Brain pericyte (primary cell): ENCODE results near the gene TP53BP2.
"Not testable (repeated sequence)": the region's sequence is repeated elsewhere in the genome, so short reads cannot be mapped to it uniquely, and the experiment has no call there.

ENCODE experiments used
- DNase-seq: peaks from one replicate; pipeline ENCODE4 v3.0.0-alpha.2; 2012; ENCODE audit warnings: low read depth, low spot score

TP53BP2 gene

DNA sequence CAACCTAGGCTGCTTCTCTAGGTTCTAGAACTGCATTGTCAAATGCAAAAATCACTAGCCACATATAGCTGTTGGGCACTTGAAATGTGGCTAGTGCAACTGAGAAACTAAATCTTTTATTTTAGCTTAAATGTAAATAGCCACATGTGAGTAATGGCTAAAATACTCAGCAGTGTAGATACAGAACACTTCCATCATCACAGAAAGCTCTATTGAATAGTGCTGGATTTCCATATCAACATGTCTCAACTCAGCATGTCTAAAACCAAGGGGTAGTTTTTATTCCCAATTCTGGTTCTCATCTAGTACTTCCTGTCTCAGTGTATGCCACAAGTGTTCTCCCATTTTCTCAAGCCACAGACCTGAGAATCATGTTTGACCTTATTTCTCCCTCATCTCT lies 7.5 kb upstream of the TP53BP2 start:
- no peak for DNase-seq

DNA sequence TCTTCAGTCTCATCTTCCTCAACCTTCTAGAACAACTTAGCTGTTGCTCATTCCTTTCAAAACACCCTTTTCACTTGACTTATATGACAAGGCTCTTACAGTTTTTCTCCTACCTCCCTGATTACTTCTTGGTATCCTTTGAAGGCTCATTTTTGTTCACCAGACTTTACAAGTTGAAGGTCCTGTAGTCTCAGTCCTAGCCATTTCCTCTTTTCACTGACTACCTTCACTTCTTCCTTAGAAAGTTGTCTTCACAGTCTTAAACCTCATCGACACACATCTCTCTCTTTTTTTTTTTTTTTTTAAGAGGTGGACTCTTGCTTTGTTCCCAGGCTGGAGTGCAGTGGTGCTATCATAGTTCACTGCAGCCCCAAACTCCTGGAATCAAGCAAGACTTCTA lies 6.6 kb upstream of the TP53BP2 start:
- no peak for DNase-seq

DNA sequence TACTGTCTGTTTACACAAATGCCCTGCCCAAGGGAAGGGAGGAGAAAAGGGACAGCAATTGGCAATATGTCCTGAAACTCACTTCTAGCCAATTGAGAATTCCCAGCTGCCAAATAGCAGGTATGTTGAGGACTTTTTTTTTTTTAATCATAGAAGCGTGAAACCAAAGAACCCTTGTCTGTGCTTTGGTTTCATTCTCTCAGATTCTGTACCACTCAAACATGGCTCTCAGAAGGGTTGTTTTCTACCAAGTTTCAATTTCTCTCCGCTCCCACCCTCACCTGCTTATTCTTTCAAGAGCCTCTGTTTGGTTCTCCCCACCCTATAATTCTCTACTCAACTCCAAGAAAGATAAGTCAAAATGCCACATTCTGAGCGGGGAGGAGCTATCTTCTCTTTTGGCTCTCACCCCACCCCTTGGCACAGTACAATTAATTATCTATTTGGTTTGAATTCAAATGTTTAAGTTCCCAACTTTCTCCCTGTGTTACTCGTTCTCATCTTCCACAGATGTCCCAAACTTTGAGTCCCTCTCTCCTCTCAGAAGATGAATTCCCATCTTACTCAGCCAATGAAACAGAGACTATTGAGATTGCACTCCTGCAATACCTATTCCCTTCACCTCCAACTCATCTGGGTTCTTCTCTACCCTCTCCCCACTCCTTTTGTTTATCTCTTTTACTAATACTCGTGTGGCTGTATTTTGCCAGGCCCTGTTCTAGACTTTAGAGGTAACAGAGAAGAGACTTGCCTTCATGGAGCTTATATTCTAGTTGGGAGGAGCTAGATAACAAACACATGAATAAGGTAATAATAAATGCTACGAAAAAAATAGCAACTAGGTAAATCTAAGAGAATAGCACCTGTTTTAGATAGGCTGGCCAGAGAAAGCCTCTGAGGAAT lies 3.9 kb upstream of the TP53BP2 start:
- no peak for DNase-seq

DNA sequence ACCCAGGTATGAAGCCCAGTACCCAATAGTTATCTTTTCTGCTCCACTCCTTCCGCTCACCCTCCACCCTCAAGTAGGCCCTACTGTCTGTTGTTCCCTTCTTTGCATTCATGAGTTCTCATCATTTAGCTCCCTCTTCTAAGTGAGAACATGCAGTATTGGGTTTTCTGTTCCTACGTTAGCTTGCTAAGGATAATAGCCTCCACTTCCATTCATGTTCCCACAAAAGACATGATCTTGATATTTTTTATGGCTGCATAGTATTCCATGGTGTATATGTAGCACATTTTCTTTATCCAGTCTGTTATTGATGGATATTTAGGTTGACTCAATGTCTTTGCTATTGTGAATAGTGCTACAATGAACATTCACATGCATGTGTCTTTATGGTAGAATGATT lies 2.8 kb upstream of the TP53BP2 start:
- DNase-seq: no peak

DNA sequence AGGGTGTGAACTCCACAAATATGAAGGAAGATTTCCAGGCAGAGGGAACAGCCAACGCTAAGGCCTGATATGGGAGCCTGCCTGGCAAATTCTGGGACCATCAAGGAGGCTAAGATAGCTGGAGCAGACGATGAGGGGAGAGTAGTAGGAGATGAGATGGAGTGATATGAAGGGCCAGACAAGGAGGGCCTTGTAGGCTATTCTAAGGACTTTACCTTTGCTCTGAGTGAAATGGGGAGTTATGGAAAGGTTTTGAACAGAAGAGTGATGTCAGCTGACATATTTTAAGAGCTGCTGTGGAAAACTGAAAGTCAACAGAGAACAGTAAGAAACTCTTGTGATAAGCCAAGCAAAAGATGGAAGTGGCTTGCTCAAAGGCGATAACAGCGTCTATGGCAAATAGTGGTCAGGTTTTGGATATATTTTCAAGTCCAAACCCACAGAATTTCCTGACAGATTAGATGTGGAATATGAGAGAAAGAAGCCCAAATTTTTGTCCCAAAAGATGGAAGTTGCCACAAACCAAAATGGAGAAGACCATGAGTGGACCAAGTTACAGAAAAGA lies 2.1 kb upstream of the TP53BP2 start:
- no peak for DNase-seq

DNA sequence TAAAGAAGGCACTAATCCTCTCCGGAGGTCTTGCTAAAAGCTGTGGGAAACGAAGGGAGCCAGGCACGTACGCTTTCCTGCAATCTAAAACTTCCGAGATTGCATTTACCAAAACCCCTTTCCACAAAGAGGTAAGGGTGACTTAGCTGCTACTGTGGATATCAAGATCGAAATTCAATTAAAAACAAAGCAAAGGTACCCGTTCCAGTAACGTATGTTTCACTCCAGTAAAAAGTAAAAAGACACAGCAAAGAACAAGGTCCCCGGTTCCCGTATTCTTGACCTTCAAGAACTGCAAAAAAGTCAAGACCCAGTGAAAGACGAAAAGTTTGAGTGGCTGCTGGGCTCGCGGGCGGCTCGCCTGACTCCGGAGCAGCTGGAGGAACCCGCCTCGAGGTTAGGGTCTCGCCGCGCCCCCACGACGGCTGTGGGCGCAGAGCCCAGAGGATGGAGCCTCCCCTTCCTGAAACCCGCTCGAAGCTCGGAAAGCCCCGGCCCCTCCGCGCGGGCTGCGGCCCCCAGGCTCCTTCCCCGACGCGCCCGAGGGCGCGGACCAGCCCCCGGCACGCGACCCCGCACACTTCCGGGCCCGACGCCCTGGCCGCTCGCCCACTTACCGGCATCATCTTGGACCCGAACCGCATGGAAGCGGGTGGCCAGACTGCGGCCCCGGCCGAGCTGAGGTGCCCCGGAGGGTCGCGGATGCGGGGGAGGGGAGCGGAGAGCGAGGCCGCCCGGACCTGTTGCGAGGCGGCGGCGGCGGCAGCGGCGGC lies 524 bp downstream of the TP53BP2 start:
- no peak for DNase-seq

DNA sequence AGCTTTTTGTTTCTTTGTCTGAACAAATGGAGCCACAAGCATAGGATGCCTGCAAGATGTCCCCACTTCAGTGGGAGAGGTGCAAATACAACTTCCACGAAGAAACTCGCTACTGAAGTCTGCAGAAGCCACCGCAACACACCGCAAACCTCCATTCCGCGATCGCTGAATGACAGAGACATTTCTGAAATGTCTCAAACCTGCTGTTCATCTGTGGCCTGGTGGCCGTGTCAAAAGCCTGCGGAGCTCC lies 1.0 kb downstream of the TP53BP2 start:
- DNase-seq: no peak

DNA sequence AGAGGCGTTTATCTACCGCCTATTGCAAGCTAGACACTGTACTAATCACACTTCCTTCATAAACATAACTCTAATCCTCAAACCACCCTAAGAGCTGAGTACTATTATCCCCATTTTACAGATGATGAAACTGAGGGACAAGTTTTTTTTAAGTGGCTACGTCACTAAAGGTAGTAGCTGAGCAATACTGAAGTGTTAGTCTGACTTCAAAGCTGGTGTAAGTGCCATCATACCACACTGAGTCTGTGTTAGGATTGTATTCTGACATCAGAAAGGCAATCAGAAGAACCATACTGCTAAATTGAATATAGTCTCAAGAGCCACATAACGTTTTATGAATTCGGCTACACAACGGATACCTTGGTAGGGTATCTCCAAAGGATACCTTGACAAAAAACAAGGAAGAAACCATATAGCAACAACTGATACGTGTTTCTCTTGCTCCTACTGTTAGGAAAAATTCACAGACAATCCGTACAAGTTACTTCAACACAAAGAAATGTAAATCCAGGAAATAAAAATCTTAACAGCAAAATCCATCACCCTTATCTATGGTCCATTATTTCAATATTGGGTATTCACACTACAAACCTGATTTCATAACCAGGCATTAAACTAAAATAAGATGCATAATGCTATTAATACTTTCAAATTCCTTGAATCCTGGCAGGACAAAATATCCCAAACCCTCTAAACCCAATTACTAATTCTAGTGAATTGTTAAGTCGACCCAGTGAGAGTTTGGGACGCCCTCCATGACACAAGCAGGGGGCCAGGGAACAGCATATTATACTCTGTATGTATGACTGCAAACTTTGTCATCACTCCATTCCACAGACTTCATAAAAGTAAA lies 1.6 kb downstream of the TP53BP2 start:
- DNase-seq: no peak

DNA sequence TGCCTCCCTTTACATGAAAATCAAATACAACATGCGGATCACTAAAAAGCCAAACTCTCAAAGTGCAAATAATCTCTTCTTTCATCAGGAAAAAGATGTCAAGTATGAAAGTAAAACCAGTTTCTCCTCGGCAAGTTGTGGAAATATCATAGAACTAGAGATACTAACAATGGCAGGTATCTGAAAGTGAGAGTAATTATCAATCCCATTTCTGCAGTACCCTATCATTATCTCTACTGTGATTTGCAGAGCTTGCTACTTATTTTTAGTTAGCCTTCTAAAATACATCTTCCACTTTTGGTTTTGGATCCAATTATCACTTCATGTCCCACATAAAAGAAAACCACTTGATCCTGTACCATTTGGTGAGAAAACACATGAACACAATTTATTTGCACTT lies 3.0 kb downstream of the TP53BP2 start:
- no peak for DNase-seq

DNA sequence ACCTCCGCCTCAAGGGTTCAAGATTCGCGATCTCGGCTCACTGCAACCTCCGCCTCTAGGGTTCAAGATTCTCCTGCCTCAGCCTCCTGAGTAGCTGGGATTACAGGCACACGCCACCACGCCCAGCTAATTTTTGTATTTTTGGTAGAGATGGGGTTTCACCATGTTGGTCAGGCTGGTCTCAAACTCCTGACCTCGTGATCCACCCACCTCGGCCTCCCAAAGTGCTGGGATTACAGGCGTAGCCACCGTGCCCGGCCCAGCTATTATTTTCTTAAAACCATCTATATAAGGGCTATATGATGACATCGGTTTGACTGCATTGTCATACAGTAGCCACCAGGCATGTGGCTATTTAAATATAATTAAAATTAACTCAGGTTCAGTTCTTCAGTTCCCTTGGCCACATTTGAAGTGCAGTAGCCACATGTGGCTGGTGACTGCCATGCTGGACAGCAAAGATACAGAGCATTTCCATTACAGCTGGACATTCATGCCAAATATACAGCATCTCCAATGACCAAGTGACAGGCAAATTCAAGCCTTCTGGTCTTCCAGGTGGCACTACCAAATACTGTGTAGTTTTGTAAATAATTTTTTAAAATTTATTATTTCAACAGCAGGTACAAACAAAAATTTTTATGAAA lies 3.6 kb downstream of the TP53BP2 start:
- DNase-seq: not testable (repeated sequence)

DNA sequence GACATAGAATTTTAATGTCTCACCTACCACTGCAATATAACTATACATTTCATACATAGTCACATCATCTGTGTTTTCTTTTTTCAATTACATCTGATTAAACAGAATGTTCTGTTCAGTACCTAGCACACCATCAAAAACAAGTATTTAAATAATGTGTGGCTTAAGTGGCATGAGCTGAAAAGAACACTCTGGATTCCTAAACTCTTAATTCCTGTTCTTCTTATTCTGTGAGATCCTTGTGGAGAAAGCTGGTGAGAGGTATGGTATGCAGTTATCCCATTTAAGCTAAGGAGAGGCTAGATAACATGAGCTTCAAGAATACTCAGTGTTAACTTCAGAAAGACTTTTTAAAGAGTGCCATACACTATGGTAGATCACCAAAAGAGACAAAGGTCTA lies 5.5 kb downstream of the TP53BP2 start:
- no peak for DNase-seq

DNA sequence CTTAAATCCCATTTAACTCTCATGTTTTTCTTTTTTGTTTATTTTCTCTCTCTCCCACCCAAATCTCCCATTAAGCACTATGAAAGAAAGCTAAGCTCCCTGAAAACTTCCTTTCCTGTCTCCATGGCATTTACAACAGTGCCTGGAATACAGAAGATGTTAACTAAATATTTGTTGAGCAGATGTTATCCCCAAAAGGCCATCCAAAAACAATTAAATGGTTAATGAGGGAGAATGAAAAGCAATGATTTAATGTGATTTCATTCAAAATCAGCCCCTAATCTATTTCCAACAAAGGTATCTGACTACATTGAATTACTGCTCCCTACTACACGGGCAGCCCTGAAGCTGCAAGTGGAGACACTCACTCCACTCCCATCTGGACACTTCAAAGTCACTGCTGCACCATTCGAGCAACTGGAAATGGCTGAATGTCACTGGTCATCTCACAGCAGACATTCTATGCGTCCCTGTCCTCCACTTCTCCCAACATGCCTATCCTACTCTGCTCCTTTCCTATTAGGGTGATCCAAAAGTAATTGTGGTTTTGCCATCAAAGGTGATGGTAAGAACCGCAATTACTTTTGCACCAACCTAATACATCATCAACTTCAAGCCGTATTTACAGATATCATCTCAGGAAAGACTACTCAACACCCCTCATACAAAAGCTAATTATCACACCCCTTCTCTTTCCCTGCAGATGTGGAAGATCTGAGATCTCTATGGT lies 7.5 kb downstream of the TP53BP2 start:
- DNase-seq: no peak

DNA sequence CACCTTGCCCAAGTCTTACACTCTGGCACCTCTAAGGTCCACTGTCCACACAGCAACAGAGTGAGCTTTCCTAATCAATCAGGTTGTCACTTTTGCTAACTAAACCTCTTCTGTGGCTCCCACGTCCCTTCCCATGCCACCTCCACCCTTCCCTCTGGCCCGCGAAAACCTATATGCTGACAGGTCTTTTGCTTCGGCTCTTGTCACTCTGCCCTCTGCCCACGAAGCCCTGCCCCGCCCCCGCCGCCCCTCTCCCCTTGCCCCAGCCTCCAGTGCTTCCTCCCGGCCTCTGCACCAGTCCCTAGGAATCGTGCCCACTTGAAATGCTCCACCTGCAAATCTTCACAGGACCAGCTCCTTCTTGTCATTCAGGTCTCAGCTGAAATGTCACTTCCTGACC lies 8.1 kb downstream of the TP53BP2 start:
- DNase-seq: no peak

DNA sequence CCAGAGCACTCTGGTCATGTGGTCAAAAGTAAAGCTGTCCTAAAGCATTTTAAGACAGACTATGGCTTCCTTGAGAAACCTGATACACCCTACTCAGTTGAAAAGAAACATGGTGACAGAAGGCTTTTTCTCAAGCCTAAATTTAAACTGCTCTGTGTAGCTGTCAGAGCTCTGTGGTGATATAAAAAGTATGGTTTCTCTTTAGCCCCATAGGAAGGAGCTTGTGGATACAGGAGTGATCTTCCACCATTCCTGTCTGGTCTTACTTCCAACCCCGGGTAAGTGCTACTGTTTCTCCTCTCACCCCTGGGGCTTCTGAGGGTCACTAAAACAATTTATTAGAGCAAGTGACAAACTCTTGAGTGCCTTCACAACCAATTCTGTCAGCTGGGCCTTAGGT lies 8.5 kb downstream of the TP53BP2 start:
- DNase-seq: no peak

DNA sequence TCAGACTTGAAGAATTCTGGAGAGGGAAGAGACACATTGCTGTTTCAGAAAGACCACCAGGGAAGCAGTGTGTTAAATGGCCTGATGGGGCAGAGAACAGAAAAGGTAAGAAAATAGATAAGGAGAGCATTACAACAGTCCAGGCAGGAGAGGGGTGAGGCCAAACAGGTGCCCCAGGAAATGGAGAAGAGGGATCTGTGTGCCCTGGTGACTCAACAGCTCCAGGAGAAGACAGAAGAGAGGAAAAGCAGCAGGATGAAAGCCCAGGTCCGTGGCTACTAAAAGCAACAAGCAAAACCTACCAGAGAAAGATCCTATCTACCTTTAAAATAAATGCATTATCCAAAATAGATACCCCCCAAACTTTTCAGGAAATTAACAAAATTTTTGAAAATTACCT lies 9.2 kb downstream of the TP53BP2 start:
- no peak for DNase-seq

DNA sequence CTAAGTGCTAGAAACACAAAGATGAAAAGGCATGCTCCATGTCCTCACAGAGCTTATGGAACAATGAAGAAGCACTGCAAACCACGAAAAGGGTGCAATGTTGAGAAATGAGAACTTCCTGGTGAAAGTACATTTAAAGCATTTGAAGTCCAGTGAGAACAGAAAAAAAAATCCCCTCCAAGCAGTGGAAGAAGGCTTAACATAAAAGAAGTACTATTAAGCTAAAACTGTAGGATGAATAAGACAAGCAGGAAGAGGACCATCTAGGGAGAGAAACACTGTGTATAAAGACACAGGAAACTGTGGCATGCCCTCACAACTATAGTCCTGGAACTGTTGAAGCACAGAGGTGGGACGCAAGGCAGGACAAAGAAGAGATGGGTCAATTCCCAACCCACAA lies 10.0 kb downstream of the TP53BP2 start:
- DNase-seq: no peak

DNA sequence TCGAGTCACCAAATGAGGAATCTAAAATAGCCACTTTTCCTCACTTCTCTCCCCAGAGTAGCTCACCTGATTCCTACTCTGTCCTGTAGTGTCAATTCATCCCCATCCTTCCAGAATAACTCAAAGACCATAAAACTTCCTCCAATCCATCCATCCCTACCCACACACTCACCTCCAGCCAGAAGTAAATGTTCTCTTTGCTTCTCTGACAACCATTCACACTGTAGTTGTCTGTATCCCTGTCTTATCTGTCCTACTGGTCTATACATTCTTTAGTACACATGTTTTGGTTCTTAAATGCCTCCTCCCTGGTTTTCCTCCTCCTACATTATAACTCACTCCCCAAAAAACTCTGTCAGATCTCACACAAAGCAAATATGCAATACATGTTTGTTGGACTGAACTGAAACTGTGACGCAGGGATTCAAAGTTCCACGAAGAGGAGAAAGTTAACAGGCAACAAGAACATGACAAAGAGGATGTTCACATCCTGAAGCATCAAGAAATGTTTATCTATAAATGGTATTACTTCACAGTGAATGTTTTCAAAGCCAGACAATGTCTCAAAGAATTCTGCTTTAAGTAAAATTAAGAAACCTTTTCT lies 11.0 kb downstream of the TP53BP2 start:
- DNase-seq: no peak

DNA sequence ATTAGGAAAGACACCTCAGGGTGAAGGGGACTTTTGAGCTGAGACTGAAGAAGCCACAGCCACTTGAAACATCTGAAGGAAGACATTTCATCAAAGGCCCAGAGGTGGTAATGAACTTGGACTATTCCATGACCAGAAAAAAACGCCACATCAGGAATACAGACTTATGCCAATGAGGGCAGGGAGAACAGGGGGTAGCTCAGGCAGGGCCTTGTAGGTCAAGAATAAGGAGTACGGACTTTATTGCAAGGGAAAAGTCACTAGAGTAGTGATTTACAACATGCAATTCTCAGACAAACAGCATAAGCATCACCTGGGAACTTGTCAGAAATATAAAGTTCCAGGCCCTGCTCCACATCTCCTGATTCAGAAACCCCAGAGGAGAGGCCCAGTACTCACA lies 11.8 kb downstream of the TP53BP2 start:
- no peak for DNase-seq

DNA sequence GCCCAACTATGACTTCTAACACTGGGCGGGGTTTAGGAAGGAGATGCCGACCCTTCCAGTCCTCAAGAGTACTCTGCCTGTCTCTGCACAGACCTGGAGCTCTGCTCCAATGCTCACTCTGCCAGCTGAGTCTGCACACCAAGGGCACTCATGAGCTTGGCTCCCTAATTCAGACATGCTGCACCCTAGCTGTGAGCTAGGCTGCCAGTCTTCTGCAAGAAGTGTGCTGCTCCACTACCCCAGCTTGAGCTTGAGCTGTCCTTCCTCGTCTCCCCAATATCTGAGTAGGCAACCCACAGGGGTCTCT lies 13.2 kb downstream of the TP53BP2 start:
- DNase-seq: no peak

DNA sequence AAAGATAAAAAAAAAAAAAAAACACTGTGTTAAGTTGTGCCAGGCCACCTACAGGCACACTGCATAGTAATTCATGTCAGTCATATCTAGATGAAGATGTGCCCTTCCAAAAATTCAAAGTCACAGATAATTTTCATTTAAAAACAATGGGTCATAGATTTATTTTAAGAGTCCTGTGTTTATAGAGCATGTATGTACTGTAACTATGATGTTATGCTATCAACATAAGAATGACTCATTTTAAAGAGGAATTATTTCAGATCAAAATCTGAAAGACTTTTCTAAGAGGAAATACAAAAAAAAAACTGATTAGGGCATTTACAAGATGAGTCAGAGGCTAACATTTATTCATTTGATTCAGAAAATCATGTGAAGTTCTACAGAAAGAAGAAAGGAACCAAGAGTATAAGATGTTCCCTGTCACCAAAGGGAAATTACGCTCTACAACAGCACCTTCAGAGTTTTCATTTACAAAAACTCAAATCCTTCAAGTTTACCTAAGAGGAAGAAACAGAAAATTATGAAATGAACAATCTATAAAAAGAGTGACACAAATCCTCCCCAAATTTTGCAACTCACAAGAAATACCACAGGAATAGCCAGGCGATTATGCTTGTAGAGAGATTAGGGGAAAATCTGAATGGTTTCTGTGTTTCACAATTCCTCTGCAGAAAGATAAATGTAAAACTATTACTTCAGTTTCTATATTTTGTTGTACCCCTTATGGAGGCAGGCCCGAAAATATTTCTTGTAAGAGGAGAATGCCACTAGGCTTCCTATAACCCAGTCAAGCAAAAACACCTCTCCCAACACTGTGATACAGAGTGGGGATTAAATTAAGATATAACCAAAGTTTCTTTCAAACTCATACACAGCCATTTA lies 13.8 kb downstream of the TP53BP2 start:
- no peak for DNase-seq
